GM20431 (cell line): Measurements from ENCODE around the gene USP25.

Source experiments
- in situ Hi-C: fragments of 300-500 bp; cut with MseI, MboI; formaldehyde crosslinking; loops from one replicate; pipeline ENCODE4 v1.15.0; 2020; ENCODE audit warnings: low sequenced_read_pairs; ENCODE audit not compliant: unreplicated experiment

The USP25 gene

GRCh38 chr21:15755125-15755524, 25.3 kb downstream of the USP25 start:
- in situ Hi-C loops = no loop called here

DNA sequence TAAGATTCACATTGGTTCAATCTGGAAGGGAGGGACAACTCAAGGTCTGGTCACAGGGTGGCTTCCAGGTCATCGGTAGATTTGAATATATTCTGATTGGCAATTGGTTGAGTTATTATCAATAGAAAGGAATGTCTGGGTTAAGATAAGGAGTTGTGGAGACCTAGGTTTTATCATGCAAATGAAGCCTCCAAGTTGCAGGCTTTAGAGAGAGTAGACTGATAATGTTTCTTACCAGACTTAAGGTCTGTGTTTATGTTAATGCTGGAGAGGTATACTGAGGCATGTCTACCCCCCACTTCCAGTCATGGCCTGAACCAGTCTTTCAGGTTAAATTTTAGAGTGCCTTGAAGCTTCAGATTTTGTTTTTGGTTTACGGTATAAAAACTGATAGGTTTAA, 29.7 kb downstream of the USP25 start:
- in situ Hi-C loops = no loop called here

DNA sequence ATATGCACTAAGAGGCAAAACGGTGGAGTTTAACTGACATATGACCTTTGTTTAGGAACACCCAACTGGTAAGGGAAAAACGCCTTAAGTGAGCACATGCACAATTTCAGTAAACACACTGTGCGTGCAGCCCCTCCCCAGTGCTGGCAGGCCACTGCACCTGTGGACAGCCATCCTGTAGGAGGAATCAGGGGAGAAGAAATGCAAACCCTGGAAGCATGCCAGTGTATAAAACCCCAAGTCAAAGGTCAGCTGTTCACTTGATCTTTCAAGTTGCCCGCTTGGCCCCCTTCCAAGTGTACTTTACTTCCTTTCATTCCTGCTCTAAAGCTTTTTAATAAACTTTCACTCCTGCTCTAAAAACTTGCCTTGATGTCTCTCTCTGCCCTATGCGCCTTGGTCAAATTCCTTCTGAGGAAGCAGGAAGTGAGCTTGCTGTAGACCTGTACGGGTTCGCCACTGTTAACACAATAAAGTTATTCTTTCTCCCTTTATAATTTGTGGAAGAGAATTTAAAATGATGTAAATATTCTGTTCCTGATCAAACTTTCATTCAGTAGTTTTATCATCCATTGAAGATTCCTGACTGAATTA, 31.8 kb downstream of the USP25 start:
- in situ Hi-C loops = no loop called here

DNA sequence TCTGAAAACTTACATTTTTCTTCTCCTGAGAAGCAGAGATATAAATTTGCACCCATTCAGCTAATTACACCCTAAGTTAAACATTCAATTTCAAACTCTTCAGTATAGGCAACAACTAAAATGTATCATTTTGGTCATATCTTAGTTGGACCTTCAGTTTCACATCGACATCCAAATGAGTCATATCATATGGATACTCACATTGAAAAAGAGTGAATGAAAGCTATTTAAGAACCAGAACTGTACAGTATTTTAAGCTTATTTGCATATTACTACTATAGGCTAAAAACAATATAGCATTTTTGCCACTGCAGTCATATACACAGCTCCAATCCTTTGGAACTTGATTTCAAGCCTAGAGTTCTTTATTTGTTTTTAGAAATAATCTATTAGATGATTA, 33.6 kb downstream of the USP25 start:
- in situ Hi-C loops = no loop called here

DNA sequence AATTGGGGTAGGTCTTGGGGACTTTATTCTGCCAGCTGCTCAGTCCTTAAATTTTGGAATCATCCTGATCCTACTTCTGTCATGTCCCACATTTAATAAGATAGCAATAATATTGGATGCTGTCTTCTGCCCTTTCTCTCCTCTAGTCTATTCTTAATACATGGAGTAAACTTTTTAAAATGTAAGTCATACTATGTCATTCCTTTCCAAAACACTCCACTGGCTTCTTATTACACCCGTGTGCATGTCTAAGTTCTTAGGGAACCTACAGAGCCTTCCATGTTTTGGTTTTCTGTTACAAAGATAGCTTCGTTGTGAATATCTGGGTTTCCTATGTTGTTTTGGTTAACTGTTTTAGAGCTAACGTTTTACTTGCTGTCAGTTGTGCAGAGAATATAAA, 35.1 kb downstream of the USP25 start:
- in situ Hi-C loops = no loop called here

- in situ Hi-C loops = no loop called here
These were observed 37.3 kb downstream of the USP25 start for GRCh38 chr21:15766952-15767603.

- in situ Hi-C loops = no loop called here
These were observed 38.3 kb downstream of the USP25 start for GRCh38 chr21:15768045-15768601.

GRCh38 chr21:15768853-15769252, 39.1 kb downstream of the USP25 start:
- in situ Hi-C loops = no loop called here

DNA sequence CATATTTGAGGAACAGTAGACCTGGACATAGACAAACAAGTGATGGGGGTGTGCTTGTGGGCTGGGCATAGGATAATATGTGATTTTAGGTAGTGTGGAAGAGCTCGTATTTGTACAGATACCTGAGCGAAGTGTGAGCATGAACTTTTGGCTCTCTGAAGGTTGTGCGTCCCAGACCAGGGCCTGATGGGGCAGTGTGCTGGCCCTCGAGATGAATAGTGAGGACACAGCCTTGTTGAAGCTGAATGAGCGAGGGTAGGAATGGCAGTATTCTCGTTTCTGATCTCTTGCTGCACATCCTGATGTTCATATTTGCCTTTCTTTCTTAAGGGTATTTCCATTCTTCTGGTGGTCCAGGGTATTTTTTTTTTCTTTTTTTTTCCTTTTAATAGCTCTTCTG, 41.5 kb downstream of the USP25 start:
- in situ Hi-C loops = no loop called here

GRCh38 chr21:15772654-15773053, 42.9 kb downstream of the USP25 start:
- in situ Hi-C loops = no loop called here

DNA sequence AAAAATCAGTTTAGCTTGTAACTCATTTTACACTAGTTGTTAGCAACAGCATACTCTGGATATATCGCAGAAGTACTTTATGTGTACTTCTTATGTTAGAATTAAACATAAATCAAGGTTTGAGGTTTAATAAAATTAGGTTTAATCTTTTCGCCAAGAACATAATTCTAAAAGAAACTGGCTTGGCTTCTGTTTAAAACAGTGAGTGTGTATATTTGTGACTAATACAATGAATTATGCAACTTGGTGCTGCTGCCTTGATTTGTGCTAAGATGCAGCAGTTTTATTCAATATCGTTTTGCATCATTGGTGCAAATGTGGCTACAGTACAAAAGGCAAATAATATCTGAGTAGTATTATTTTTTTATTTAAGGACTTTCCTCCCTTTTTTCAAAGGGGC, 44.8 kb downstream of the USP25 start:
- in situ Hi-C loops = no loop called here

- in situ Hi-C loops = no loop called here
These were observed 45.5 kb downstream of the USP25 start for GRCh38 chr21:15775291-15775690.

DNA sequence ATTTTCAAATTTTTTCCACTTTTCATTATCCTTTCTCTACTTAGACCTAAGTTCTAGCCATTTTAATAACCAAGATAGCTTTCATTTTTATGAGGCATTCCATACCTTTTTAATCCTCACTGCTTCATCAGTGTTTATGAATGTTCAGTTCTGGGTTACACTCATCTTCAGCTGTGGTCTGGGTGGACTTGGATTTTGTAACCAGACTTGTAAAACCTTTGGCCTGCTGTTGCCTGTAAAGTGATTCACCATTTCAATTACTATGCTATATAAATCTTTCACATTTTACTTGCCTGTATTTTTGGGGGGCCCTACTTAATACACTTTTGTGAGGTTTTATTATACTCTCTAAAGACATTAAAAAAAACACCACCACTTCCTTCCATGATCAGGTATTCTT, 46.2 kb downstream of the USP25 start:
- in situ Hi-C loops = no loop called here

DNA sequence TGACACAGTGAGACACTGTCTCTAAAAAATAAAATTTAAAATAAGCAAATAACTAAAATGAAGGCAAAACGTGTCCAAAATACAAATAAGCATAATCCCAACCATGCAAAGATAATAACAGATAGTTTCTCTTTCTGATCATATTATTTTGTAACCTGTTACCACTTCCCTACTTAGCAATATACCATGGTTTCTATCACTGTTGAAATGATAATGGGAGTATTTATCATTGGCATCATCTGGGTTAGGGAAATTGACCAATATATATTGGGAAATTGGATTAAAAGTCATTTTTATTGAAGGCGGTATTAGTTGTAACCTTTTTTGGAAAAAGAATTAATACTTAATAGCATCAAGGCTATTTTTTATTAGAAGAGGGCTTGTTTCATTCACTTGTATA, 47.0 kb downstream of the USP25 start:
- in situ Hi-C loops = no loop called here

DNA sequence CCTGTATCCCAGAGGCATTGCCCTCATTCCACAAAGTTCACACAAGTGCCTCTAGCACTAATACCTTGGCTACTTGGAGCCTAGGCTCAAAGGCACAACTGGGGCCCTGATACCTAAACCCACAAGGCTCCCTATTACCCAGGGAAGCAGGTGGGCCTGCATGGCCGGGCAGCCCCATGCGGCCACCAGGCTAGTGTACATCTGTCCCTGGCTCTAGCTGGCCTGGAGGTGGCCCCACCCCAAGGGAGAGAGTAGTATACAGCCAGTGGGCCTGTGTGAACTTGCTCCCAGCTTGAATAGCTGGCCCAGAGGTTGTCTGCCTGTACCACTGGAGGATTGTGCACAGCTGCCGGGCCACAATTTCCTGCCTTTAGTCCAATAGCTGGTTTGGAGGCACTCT, 52.2 kb downstream of the USP25 start:
- in situ Hi-C loops = no loop called here

- in situ Hi-C loops = no loop called here
These were observed 59.2 kb downstream of the USP25 start for GRCh38 chr21:15788847-15789523.

DNA sequence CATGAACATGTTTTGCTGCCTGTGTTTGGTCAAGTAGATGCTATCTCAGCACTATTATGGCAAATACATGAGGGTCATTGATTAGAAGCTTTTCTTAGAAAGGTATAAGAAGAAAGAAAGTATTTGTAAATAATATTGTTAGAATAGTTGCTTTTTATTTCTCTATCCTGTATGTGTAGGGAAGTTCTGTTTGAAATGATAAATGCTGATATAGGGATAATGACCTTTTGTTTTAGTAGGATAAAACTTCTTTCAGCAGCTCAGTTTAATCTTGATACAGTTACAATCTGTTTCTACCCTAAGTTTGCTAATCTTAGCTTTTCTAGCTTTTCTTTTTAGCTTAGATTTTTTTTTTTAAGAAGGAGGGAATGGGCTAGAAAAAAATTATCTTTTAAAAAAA, 63.3 kb downstream of the USP25 start:
- in situ Hi-C loops = no loop called here

DNA sequence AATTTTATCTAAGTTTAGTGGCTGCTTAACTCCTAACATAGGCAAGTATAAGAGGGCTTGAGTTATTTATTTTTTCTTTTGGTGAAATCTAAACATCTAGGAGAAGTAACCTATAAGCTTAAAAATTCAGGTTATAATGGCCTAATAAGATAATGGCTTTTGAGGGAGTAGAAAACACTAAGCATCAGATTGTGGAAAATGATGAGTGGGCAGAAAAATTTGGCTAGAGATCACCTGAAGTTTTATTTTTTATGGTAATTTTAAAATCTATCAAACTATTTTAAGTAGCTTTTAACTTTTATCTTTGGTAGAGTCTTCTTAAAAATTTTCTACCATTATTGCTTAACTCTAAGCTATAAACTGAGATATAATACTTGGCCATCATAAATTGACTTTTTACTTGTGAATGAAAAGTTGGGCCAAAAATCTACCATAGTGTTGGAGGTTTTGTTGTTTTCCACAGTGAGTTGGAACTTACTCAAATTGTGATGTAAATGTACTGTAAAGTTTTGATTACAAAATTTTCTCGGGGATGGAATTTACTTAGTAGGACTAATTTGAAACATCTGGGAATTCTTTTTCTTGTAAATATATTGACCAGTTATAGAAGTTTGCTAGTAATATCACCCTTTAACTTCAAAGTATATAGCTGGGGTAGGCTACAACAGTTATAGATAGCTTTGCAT, 63.9 kb downstream of the USP25 start:
- in situ Hi-C loops = no loop called here

DNA sequence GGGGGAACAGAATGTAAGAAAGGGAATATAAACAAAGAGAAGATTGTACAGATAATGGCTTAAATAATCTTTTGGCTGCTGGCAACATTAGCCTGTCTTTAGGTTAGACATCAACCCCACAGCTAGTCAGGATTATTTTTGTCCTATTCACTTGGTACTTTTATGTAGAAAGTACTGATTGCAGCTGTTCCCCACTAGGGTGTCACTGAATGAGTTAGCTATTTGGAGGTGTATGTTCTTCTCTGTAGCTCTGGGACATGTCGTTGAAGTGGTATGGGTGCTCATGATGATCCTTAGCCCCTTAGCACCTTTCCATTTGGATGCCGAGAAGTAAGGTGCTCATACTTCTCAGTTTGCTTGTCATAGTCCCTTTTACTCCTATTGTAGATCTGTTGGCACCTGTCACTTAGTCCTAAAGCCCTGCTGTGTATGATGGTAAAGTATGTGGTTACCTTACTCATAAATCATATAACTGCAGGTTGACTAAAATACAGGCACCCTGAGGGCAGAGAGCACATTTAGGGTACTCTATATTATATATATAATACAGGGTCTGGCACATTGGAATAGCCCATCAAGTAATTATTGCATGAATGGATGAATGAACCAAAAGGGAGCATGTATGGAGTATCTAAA, 64.6 kb downstream of the USP25 start:
- in situ Hi-C loops = no loop called here

GRCh38 chr21:15795533-15795932, 65.8 kb downstream of the USP25 start:
- in situ Hi-C loops = no loop called here
